Dedifferentiated amniotic fluid mesenchymal stem cell (primary cell): ENCODE results near the gene WDR41.
"Not testable (repeated sequence)": the region's sequence is repeated elsewhere in the genome, so short reads cannot be mapped to it uniquely, and the experiment has no call there.

Experiments used
- DNase-seq: peaks from one replicate; pipeline ENCODE4 v3.0.0-alpha.2; 2016; ENCODE audit errors: extremely low spot score

WDR41 gene

GRCh38 chr5:77409870-77410621 is 82.1 kb downstream of the WDR41 start:
- DNase-seq = no peak

GRCh38 chr5:77407152-77407551 is 85.0 kb downstream of the WDR41 start:
- no peak for DNase-seq

- no peak for DNase-seq
These were observed 89.3 kb downstream of the WDR41 start for GRCh38 chr5:77402796-77403195.

- DNase-seq = peak; percentile 28
These were observed 91.5 kb downstream of the WDR41 start for GRCh38 chr5:77400645-77401044.

GRCh38 chr5:77398896-77399295 is 93.2 kb downstream of the WDR41 start:
- DNase-seq = no peak

- DNase-seq = no peak
These were observed 93.7 kb downstream of the WDR41 start for GRCh38 chr5:77398458-77398857.

GRCh38 chr5:77397686-77398292 is 94.3 kb downstream of the WDR41 start:
- DNase-seq = no peak

- no peak for DNase-seq
These were observed 96.1 kb downstream of the WDR41 start for GRCh38 chr5:77396017-77396416.

GRCh38 chr5:77394064-77394715 is 97.9 kb downstream of the WDR41 start:
- no peak for DNase-seq

GRCh38 chr5:77391240-77391765 is 100.8 kb downstream of the WDR41 start:
- DNase-seq = no peak

- no peak for DNase-seq
These were observed 101.3 kb downstream of the WDR41 start for GRCh38 chr5:77390795-77391194.

GRCh38 chr5:77390221-77390620 is 101.9 kb downstream of the WDR41 start:
- no peak for DNase-seq

GRCh38 chr5:77389746-77390145 is 102.4 kb downstream of the WDR41 start:
- DNase-seq = no peak

- not testable (repeated sequence) for DNase-seq
These were observed 105.8 kb downstream of the WDR41 start for GRCh38 chr5:77386340-77386739.

GRCh38 chr5:77383336-77383735 is 108.8 kb downstream of the WDR41 start:
- DNase-seq = not testable (repeated sequence)
